Stimulated activated CD4-positive, alpha-beta T cell treated with anti-CD3 and anti-CD28 coated beads, Interleukin-1b, Interleukin-23, amount 100 ng/mL, for 1 hour (primary cell): ENCODE results near the gene ZSCAN10.
"Not testable (repeated sequence)": the region's sequence is repeated elsewhere in the genome, so short reads cannot be mapped to it uniquely, and the experiment has no call there.

Experiments used
- DNase-seq, 2 donors: peaks; one replicate each; pipeline ENCODE4 v3.0.0-alpha.2; 2020; ENCODE audit warnings: low read depth in 2 of 2

Gene ZSCAN10

GRCh38 chr16:3085868-3086595, 13.1 kb downstream of the ZSCAN10 start:
- no peak for DNase-seq

DNA sequence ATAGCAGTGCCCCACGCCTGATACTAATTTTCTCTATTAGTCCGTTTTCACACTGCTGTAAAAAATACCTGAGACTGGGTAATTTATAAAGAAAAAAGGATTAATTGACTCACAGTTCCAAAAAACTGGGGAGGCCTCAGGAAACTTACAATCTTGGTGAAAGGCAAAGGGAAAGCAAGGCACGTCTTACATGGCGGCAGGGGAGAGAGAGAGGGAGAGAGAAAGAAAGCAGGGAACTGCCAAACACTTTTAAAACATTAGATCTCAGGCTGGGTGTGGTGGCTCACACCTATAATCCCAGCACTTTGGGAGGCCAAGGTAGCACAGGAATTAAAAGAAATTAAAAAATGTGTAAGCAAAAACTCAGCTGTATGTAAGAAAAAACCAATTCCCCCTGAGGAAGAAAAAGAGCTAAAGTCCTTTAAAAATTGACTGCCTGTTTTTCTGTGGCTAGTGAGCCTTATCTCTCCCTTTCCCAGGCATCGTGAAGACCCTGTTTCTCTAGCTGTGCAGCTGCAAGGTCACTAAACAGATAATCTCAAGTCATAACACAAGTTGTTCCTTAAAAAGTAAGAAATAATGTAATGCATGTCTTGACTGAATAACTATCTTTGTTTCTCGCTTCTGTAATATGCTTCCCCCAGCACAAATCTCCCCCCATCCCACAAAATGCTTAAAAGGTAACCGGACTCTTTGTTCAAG, 14.0 kb downstream of the ZSCAN10 start:
- DNase-seq, result no peak

- no peak for DNase-seq
These were observed 14.6 kb downstream of the ZSCAN10 start for GRCh38 chr16:3084491-3084890.

DNA sequence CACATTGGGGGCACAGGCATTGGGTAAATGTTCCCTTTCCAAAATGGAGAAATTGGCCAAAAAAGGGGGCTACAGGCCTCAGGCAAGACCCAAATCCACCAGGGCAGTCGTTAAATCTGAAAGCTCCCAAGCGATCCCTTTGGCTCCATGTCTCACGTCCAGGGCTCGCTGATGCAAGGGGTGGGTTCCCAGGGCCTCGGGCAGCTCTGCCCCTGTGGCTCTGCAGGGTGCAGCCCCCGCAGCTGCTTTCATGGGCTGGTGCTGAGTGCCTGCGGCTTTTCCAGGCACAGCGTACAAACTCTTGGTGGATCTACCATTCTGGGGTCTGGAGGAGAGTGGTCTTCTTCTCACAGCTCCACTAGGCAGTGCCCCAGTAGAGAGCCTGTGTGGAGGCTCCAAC, 15.7 kb downstream of the ZSCAN10 start:
- not testable (repeated sequence) for DNase-seq

- not testable (repeated sequence) for DNase-seq
These were observed 17.1 kb downstream of the ZSCAN10 start for GRCh38 chr16:3081957-3082356.

GRCh38 chr16:3080024-3080423, 19.1 kb downstream of the ZSCAN10 start:
- no peak for DNase-seq

DNA sequence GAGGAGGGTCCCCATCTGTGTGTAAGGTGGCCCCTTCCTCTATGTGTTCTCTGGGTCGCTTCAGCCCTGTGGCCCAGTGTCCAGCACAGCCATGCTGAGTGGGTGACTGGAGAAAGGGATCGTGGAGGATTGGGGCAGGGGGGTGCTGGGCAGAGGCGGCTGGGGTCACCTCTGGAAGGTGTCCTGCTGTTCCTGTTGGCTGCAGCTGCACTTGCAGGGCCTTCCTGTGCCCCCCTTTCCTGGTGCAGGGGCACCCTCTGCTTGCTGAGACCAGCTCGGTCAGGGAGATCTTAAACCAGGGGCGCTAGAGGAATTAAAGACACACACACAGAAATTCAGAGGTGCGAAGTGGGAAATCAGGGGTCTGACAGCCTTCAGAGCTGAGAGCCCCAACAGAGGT, 22.5 kb downstream of the ZSCAN10 start:
- no peak for DNase-seq

DNA sequence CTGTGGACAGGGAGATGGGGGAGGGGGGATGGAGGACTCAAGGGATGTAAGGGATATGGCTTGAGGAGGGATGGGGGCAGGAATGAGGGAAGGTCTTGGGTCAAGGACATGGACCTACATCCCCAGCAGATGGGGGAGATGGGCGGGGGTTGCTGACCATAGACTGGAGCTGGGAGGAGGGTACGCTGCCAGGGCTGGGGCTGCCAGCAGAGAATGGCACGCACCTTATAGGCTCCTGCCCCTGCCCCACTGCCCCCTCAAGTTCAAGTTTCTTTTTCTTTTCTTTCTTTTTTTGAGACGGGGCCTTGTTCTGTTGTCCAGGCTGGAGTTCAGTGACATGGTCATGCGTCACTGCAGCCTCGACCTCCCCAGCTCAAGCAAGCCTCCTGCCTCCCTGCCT, 23.1 kb downstream of the ZSCAN10 start:
- not testable (repeated sequence) for DNase-seq

- no peak for DNase-seq
These were observed 23.6 kb downstream of the ZSCAN10 start for GRCh38 chr16:3075523-3075915.

DNA sequence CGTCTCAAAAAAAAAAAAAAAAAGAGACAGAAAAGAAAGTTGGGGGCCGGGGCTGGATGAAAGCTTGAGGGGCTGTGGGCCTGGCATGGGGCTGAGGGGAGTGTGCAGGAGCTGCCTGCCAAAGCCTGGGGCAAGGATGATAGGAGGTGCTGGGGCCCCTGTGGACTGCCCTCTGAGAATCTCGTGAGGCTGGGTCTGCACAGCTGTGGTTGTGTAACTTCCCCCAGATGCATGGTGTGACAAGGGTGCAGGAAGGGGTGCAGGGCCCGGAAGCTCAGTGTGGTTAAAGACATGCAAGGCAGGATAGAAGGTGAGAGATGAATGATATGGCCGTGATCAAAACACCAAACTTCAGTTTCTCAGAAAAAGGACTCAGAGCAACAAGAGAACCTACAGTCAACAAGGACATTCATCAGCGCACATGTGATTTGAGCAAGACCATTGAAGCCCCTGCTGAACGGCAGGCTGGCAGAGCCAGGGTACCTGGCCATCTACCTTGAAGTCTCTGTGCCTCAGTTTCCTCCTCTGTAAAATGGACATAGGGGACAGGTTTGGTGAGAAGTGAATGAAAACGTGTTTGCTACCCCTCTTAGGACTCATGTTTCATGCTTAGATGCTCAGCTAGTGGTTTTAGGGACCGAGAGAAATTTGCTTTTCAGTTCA, 24.1 kb downstream of the ZSCAN10 start:
- DNase-seq, result peak in 1 of 2 donors; percentile 50

GRCh38 chr16:3073448-3073847, 25.6 kb downstream of the ZSCAN10 start:
- no peak for DNase-seq

- DNase-seq, result not testable (repeated sequence)
These were observed 26.4 kb downstream of the ZSCAN10 start for GRCh38 chr16:3072576-3073263.

DNA sequence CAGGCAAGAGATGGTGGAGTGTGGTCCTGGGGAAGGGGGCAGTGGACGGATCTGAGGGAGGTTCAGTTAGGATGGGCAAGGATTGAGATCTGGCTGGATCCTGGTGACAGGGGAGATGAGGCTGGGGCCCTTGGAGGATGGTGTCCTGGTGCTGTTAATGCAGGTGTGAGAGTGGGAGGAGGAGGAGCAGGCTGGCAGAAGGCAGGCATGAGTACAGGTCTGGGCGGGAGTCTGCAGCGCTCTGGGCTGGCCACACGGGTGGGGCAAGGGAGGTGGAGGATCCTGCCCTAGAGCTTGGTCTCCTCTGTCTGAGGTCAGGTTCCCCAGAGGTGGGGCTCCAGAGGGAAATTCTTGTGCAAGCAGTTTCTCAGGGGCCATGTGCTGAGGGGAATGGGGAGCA, 26.9 kb downstream of the ZSCAN10 start:
- not testable (repeated sequence) for DNase-seq

- no peak for DNase-seq
These were observed 27.4 kb downstream of the ZSCAN10 start for GRCh38 chr16:3071655-3072054.

- DNase-seq, result no peak
These were observed 28.4 kb downstream of the ZSCAN10 start for GRCh38 chr16:3070608-3071111.

GRCh38 chr16:3069146-3069545, 29.9 kb downstream of the ZSCAN10 start:
- not testable (repeated sequence) for DNase-seq

- no peak for DNase-seq
These were observed 30.6 kb downstream of the ZSCAN10 start for GRCh38 chr16:3068487-3068886.

DNA sequence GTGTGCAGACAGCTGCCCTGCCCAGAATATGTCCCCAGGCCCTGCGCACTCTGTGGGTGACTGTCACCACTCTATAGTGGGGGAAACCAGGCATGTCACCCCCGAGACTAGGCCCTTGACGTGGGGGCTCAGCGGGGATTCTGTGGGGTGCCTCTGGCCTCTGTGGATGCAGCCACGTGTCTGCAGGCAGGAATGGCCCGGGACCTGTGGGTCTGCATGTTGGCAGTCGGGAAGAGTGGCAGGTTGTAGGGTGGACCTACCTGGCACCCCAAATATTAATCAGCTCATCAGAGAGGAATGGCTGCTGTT, 32.7 kb downstream of the ZSCAN10 start:
- DNase-seq, result no peak

DNA sequence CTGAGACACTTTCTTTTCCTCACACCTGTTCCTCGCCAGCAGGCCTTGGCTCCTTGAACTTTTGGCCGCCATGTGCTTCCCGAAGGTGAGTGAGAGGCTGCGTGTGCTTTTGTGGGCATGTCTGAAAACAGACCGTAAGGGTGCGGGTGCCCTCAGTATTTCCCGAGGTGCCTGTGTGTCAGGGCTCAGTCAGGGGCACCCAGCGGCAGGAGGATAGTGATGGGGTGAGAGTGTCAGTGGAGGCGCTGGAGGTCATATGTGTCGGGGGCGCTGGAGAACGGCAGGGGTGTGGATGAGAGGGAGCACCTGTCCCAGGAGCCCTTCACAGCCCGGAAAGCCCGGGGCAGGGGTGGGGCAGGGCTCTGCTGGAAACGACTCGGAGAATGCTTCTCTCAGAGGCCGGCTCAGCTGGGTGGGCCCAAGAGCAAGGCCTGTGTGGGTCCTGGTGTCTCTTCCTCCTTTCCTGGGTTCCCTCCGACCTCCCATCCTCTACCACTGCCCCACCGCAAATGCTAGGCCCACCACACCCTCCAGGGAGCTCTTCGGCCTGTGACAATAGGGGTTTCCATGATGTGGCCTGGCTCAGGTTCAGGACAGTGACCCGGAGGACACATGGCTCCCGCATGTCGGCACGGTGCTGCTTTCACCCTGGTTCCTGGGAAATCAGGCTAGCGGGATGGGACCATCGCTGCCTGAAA, 33.2 kb downstream of the ZSCAN10 start:
- DNase-seq, result no peak

- no peak for DNase-seq
These were observed 33.9 kb downstream of the ZSCAN10 start, which contains the start of gene IL32 for GRCh38 chr16:3065069-3065741. TSS of gene IL32 (plus strand) at chr16:3065640. CDS start at chr16:3065812, 172 bp downstream.
